NCI-H2107 treated with DMSO at 0.1 percent for 48 hours (cell line): Measurements from ENCODE around the gene CXCL12.

Source experiments
- DNase-seq: peaks from one replicate; lab custom pipeline; 2025; ENCODE audit not compliant: unreplicated experiment; lab: John Stamatoyannopoulos, UW

Gene CXCL12

DNA sequence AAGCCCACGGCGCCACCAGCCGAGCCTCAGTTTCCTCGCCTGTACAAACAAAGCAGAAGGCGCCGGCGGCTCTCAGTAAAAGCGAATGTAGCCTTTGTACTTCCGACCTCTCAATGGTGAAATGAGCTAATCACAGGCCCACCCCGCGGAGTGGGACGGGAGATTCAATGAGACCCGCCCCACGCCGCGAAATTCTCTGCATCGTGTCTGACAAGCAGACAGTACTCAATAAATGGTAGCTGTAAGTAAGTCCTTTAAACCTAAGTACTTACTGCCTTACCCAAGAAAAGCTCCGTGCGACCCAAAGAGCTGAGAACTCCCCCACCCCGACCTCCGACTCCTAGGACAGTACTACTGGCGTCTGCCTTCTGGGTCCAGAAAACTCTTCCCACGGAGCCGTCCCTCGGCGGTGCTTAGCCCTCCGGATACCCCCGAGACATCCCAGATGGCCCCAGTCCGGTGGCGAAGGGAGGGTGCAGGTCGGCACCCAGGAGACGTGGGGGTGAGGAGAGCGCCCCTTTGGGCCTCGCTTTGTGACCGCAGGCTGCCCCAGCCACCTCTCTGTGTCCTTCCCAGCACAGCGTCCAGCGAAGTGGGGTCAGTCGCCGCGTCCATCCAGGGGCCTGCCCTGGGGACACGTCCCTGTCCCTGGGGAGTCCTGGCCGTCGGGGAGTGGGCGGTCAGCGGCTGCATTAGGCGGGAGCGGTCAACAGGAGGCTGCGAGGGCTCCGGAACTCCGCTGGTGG, 972 bp upstream of the CXCL12 start:
- no peak for DNase-seq

DNA sequence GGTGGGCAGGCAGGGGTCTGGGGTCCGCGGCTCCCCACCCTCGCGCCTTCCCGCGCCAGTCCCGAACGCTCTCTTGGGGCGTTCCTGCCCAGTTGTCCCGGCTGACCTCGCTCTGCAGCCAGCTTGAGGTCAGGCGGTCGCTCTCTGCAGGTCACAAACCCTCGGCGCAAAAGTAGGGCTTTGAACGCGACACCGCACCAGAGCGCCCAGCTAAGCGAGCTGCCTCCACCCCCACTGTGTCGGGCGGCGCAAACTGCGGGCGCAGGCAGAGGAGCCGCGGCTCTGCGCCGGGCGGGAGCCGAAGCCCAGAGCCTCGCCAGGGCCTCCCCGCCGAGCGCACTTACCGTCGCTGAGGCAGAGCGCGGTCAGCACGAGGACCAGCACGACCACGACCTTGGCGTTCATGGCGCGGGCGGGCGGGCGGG, 284 bp downstream of the CXCL12 start:
- no peak for DNase-seq

DNA sequence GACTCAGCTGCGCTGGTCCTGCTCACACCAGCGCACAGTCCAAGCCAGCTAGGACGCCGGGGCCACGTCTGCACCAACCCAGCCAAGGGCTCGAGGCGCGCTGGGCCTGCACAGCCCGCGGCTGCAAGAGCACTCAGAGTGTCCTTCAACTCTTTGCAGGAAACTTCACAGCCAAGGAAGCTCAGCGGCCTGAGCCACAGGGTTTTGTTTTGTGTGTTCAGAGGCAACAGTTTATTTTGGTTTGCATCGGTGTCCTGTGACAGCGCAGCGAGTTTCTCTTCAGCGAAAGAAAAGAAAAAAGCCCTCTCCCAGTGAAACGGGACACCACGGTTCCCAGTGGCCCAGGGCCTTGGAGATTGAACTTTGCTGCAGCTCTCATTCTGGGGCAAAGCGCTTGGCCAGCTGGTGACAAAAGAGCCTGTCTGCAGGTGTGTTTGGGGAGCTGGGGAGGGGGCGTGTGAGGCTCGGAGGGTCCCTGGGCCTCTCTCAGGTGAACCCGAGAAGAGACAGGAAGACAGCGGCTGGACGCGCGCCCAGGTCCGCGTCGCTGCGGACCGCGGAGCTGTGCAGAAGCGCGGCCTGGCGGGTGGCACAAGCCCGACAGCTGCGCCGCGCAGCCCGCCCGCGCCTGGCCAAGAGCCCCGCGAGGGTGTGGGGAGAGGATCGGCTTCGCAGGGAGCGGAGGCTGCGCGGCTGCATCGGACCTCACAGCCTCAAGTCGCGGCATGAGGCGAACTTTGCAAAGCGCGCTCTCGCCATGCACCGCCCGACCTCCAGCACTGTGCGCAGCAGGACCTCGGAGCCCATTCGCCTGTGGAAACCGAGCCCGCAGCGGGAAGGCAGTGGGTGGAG, 922 bp downstream of the CXCL12 start:
- DNase-seq, result no peak

DNA sequence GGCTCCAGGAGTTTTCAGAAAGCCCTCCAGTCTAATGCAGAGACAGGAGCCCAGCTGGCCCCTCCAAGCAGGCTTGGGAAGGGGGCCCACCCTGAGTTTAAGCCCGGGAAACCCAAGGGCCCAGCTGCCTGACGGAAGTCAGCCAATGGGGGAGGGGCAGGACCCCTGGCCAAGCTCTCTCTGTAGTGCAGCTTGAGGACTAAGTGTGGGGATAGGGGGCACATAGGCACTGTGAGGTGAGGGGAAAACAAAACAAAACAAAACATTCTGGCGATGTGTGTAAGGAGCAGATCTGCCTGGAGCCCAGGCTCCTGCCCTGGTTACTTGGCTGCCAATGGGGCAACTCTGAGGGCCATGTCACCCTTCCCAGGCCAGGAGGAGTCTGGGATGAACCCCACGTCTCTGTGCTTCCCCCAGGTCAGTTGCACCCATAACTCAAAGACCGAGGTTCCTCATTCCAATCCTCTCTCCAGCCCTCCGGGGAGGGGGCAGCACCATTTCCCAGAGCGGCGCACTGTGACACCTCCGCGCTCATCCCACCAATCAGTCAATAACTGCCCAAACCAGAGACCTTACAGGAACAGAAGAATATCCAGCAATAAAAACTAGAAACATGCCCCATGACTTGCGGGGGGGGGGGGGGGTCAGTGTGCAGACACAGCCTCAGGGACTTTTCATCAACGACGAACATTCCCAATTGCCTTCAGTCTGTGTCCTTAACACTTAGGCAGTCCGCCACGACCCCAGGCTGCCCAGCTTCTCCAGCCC, 1.7 kb downstream of the CXCL12 start:
- DNase-seq, result no peak

DNA sequence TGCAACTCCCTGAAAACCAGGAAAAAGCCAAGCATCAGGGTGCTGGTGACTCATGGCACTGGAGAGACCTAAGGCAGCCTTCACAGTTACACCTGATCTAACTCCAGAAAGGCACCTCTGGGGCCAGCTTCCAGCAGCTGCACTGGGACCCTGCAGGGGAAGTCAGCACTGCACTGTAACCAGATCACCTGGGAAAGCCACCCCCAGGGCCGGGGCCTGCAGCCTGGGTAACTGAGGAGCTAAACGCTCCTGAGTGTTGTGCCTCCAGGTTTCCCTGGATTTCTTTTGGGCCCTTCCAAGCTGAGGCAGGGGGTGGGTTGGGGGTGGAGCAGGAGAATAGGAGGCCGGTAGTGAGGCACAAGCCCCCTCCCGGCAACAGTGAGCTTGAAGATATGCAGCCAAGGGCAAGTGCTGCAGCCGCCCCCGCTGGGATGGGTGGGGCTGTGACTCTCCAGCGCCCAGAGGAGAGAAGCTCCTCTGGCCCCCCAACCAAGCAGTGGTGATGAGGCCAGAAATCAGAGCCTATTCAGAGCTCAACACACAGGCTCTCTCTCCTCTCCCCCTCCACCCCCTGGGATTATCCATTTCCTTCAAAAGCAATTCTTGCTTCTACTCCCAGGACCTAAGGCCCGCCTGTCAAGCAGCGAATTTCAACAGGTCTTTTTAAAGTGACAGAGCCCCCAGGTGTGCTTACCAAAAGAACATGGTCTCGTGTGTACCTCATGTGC, 2.6 kb downstream of the CXCL12 start:
- no peak for DNase-seq

DNA sequence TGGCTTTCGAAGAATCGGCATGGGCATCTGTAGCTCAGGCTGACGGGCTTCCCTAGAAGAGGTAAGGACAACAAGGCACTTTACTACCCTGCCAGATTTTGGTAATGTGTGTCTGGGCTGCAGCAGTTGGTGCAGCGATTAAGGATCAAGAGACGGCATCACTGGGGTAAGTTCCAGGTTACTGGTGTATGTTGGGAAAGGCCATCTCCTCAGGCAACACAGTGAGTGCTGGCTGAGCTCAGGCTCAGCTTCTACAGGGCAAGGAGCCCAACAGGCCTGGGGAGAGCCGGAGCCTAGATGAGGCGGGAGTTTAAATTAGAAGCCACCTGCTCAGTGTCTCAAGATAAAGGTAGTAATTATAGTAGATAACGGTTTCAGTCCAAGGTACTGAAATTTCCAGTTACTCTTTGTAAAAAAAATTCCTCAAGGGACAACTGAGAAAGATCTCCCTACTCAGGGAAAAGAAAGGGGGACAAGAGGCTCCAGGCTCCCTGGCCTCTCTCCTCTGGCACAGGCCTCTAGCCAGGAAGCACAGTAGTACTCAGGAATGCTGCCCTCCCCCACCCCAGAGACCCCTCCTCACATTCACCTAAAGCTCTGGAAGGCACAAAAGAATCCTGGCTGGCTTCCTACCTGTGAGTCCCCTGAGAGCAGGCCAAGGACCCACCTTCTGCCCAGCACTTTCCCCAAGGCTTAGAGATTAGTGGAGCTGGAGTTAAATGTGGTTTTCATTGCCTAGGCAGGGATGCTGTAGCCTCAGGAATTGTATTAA, 3.9 kb downstream of the CXCL12 start:
- no peak for DNase-seq

DNA sequence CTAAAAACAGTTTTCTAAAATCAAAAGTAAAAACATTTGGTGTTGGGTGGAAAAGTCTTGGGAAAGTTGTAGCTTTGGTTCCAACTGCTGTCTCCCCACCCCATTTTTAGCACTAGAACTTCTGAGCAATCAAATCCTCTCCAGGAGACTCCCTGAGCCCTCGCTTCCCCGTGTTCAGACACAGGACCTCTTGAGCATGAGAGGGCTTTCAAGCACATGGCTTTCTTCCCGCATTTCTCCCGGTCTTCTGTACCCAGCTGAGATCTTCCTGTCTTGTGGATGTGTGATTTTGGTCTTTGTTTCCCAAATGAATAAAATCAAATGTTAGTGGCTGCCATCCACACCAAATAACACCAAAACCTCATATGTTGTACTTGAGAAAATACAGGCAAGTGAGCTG, 5.0 kb downstream of the CXCL12 start:
- DNase-seq, result no peak

DNA sequence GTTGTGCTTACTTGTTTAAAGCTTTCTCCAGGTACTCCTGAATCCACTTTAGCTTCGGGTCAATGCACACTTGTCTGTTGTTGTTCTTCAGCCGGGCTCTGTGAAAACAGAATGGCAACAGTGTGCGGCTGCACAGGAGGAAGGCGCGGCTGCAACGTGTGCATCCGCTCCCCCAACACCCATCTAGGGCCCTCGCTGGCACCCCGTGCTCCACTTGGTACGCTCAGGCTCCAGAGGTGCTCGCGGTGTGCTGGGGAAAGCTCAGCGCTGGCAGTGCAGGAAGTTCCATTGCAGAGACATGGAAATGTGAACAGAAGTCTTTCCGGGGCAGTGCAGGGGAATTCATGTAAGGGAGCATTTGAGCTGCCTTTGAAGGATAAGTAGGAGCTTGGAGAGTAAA, 6.3 kb downstream of the CXCL12 start:
- no peak for DNase-seq

DNA sequence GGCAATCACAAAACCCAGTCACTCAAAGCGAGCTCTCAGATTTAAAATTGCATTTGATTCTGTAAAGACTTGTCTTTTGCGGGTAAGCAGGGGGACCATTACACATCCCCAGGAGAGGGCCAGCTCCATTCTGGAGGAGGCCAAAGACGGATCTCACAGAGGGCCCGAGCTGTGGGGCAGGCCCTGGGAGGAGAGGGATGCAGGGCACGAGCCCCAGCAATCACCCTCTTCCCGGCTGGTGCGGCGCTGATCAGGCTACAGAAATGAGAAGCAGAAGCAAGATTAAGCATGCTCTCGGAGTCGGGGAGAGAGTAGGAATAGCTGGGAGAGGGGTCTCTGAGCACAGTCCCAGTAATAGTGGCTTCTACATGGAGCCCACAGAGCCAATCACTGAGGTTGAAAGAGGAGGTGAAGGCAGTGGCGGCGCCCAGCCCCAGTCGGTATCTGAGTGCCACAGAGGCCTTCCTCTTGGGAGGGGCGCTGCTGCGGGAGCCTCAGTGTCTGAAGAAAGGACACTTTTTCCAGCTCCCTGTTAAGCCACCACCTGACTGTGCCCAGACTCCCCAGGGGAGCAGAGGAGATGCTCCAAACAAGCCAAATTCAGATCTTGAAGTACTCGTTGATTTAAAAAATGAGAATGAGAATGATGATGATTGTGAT, 7.1 kb downstream of the CXCL12 start:
- no peak for DNase-seq

DNA sequence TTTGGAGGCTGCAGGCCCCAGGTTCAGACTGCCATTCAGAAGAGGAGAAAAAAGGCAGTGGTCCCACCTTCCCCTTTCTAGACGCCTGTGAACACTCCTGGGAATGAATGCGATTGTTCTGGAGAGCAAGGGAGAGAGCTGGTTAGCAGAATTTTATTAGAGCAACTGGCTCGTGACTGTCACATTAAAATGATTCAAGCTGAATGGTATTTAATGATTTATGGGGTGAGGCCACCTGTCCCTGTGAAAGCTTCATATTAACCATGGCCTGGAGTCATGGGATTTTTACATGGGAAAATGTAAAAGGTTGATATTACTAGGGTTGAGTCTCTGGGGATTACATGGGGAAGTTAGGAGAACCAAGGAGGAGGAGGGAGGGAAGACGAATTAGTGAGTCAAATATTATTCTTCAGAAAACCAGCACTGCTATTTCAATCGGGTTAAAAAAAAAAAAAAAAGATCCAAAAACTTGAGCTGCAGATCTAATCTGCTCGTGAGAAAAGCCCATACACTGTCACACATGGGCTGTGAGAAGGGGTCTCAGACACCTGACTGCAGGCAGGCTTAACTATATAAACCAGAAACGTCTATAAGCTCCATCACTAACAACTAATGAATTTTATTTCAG, 8.3 kb downstream of the CXCL12 start:
- no peak for DNase-seq

DNA sequence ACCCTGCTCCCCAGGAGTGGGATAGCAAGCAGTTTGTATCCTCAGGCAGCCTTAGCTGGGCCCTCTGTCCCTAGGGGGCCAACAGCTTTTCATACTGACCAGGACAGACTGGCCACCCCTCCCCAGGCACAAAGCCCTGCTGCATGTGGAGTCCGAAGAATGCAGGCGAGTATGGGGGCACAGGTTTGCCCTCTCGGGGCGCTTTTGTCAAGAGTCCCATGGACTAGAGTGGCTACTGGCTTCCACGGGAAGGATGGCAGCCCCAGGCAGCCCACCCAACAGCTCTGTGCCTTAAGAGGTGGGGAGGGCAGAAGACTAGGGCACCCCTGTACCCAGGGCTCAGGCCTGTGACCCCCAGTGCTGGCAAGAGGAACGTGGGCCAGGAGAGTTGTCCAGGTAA, 10.7 kb downstream of the CXCL12 start:
- DNase-seq, result no peak

DNA sequence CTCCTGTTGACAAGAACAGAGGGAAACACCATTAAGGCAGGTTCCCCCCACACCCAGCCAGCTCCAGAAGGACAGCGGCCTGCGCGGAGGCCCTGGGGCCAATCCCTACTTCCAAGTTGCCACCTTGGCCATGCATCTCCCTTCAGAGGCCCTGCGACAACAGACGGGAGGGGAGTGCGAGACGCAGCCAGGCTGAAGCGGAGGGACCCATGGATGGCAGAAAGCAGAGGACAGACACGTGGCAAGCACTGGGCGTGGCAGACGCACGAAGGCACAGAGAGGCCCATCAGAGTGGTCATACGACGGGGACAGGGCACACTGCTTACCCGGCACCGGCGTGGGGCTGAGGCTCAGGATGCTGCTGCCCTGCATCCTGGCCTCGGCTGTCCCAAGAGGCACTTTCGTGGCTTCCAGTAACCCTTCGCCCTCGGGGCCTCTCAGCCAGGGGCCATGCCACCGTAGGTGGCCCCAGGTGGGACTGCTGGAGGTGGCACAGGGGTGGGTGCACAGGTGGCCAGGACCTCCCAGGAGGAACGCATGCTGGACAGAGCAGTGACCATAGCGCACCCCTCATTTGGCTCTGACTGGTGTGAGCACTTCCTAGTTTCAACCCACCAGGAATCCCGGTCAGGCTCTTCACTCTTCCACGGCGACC, 11.4 kb downstream of the CXCL12 start:
- DNase-seq, result no peak

DNA sequence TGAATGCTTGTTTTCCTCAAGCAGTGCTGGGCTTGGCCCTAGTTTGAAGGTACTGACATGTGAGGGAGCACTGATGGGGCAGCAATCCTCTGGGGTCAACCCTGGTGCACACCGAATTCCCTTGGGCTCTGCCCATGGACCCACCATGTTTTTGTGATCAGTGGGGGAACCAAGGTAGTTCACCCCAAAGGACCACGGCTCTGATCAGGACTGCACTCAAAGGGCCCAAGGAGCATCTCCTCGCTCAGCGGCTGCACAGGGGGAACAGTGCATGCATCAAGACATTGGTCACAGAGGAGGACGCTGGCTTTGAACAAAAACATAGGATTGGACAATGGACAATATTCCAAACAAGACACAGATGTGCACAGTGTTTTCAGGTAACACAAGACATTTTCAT, 12.7 kb downstream of the CXCL12 start:
- DNase-seq, result no peak

DNA sequence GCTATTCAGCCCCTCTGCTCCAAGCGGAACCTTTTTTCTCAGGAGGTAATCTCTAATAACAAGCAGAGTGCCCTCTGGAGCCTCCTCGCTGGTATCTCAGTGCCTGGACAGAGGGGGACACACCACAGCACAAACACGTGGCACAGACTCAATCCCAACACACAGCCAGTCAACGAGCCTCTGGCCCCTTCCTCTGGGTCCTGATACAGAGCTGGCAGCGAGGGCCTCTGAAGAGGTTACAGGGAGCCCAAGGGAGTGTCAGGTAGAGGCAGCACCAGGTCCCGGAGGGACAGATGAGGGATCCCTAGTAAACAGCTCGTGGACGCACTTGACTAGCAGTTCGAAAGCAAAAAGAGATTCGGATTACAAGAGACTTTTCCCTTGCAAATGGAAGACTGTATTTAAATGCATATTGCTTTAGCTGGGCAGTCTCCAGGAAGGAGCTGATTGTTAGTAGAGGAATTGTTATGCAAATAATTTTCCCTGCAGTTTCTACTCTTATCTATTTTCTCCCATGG, 14.1 kb downstream of the CXCL12 start:
- DNase-seq, result no peak

DNA sequence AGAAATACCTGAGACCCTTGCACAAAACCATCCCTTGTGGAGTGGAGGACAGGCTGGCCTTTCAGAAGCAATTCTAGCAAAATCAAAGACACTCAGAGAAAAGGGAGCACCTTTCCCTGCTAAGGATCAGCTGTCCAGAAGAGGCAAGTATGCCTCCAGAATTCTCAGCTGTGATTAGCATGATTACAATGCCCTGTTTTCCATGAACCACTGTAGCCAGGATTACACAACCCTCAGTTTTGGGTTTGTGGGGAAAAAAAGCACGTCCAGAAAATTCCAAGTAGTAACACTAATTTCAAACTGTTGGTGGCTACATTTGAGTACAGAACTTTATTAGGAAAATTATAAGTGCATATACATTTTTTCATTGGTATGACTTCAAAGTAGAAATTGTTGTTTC, 15.0 kb downstream of the CXCL12 start:
- DNase-seq, result no peak

DNA sequence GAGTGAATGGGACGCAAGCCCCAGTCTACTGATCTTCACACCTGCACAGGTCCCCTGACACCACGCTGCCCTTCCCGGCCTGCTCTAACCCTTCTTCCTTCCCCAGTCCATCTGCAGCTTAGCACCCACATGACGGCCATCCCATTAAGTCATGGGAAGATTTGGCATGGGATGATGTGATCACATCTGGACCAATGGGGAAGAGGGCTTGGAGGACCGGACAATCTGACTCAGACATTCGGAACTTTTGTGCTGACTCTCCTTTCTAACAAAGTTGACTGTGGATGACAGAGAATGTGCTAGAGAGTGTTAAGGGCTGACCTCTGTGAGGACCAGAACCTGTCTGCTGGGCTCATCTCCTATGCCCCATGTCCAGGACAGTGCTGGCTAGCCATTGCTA, 15.6 kb downstream of the CXCL12 start:
- no peak for DNase-seq

DNA sequence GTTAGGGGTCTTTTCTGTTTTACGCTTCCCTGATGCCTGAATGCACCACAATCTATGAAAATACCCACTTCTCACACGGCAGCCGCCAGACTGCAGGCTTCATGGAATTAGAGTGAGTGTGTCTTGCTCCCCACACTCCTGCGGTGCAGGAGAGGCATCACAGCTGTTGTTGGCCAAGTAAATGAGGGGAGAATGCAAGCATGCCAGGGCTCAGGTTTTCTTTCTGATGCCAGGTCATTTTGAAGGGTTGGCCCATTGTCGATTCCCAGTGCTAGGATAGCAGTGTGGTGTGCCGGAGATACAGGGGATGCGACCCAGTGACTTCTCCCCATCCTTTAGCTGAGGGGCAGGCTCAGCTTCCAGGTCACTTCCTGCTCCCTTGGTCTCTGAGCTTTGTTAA, 16.3 kb downstream of the CXCL12 start:
- no peak for DNase-seq

DNA sequence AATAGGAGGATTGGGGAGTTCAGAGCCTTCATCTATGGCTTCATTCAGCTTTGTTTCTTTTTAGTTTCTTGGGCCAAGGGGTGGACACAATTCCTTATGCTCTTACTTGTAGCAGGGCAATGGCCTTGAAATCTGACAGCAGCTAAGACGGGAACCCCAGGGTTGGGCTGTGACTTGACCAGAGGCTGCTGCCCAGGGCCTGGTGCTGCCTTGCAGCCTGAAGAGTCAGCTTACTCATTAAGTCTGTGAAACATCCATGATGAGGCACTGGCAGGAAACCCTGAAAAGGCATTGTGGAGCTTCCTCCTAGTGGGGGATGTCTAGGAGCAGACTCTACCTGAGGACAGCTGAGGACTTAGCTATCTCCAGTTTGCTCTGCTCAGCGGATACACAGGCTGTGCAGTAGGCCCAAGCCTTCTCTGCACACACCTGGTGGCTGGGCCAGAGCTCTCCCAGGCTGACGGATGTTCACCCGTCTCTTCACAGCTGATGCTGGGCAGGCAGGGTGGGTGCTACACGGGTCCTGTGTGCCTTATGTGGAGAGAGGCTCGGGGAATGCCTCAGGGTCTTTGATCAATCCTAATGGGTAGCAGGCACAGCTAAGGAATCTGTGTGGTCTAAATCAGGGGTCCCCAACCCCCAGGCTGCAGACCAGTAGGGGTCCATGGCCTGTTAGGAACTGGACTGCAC, 17.8 kb downstream of the CXCL12 start:
- DNase-seq, result no peak
